HepG2 (cell line): Measurements from ENCODE around the gene STRN3. TPM values are rescaled to one million over a fixed set of nuclear protein-coding genes. Genes with fewer than 3 reads are reported as not detected.
A peak's percentile ranks its signal among the peaks of the same experiment; 100 is the strongest.

ENCODE experiments used
- ATAC-seq: fragments of 200-7000 bp; cut with Tn5 transposase; 3 replicates; pipeline ENCODE4 v1.9.1; 2020; ENCODE audit warnings: mild to moderate bottlenecking, moderate library complexity
- BruUV-seq: library from RNA; stranded (reverse); fragments of 400-500 nt; replicated peaks from 2 replicates; lab custom pipeline; 2021; lab: Mats Ljungman, UMichigan
- CTCF ChIA-PET: fragments of 300-600 bp; formaldehyde crosslinking; extraction: SDS; loops from one replicate; lab custom pipeline; 2021; ENCODE audit warnings: low total read pairs, inconsistent platforms, low intra/inter-chr PET ratio; lab: Yijun Ruan, JAX
- POLR2A ChIA-PET: fragments of 350-600 bp; sonication (Branson Sonifier 250); formaldehyde crosslinking; loops from one replicate; lab custom pipeline; 2020; ENCODE audit warnings: antibody characterized with exemption, inconsistent platforms; lab: Yijun Ruan, JAX
- DNase-seq: peaks from one replicate; pipeline ENCODE4 v3.0.0-alpha.2; 2015; ENCODE audit warnings: low spot score
- FAIRE-seq: peaks from 3 replicates; lab custom pipeline; 2011; peaks lifted over from hg19 to GRCh38; lab: Jason Lieb, UNC
- H2AFZ ChIP-seq: one replicate; pipeline ENCODE4 v1.6.1; 2011; ENCODE audit warnings: low read length, inconsistent platforms
- H3K27ac ChIP-seq: fragments of 300-600 bp; 3 replicates; pipeline ENCODE4 v1.8.0; 2011; ENCODE audit warnings: mixed run types, mild to moderate bottlenecking, mixed read lengths, low read length, inconsistent platforms; ENCODE audit not compliant: insufficient read depth; ENCODE audit errors: extremely low read length
- H3K27me3 ChIP-seq, 2 experiments: fragments of 200-600 bp in 1 of 2; 2 replicates in 1 of 2; 3 replicates in 1 of 2; pipeline versions ENCODE4 v1.6.0 to v1.8.0; 2011; ENCODE audit warnings: low read length in 2 of 2, mild to moderate bottlenecking in 2 of 2, moderate library complexity in 2 of 2, inconsistent platforms in 1 of 2; ENCODE audit not compliant: insufficient read depth in 2 of 2, control insufficient read depth in 1 of 2
- H3K36me3 ChIP-seq, 2 experiments: fragments of 200-600 bp in 1 of 2; replicated peaks in 1 of 2; 2 replicates in 1 of 2; 3 replicates in 1 of 2; pipeline versions ENCODE4 v1.5.1 to v1.8.0; 2011; ENCODE audit warnings: low read length in 2 of 2, inconsistent platforms in 1 of 2; ENCODE audit not compliant: insufficient read depth in 2 of 2, control insufficient read depth in 1 of 2
- H3K4me1 ChIP-seq: 2 replicates; pipeline ENCODE4 v1.5.1; 2012; ENCODE audit warnings: low read length, inconsistent platforms; ENCODE audit not compliant: insufficient read depth
- H3K4me2 ChIP-seq: 2 replicates; pipeline ENCODE4 v1.6.0; 2011; ENCODE audit warnings: low read depth, low read length, inconsistent platforms
- H3K4me3 ChIP-seq, 3 experiments: fragments of 200-600 bp in 1 of 3; sonication (generic), shearing (Covaris generic) in 1 of 3; replicated peaks in 1 of 3; 2 replicates each; pipeline ENCODE4 v1.5.1; 2011 to 2016; ENCODE audit warnings: low read length in 3 of 3, inconsistent platforms in 2 of 3, low read depth in 2 of 3, mild to moderate bottlenecking in 2 of 3, control low read depth in 1 of 3, mixed read lengths in 1 of 3; ENCODE audit not compliant: insufficient read depth in 1 of 3
- H3K79me2 ChIP-seq: one replicate; pipeline ENCODE4 v1.6.1; 2011; ENCODE audit warnings: low read length, inconsistent platforms; ENCODE audit not compliant: insufficient read depth
- H3K9ac ChIP-seq: 2 replicates; pipeline ENCODE4 v1.6.0; 2011; ENCODE audit warnings: mild to moderate bottlenecking, low read depth, low read length, inconsistent platforms; ENCODE audit not compliant: insufficient read depth
- H3K9me3 ChIP-seq: 2 replicates; pipeline ENCODE4 v1.5.1; 2012; ENCODE audit warnings: mild to moderate bottlenecking, low read length
- H4K20me1 ChIP-seq: 2 replicates; pipeline ENCODE4 v1.6.0; 2011; ENCODE audit warnings: inconsistent platforms, mild to moderate bottlenecking, low read length, moderate library complexity; ENCODE audit not compliant: insufficient read depth
- DNMT1 ChIP-seq: sonication (generic); formaldehyde crosslinking; IDR thresholded peaks from 2 replicates; pipeline ENCODE4 v1.5.1; 2020; ENCODE audit warnings: mild to moderate bottlenecking, missing genetic modification reagents
- ELF1 ChIP-seq: sonication (generic); formaldehyde crosslinking; IDR thresholded peaks from 2 replicates; pipeline ENCODE4 v1.4.0; 2020; ENCODE audit warnings: missing genetic modification reagents
- NRL ChIP-seq: sonication (generic); formaldehyde crosslinking; IDR thresholded peaks from 2 replicates; pipeline ENCODE4 v1.5.0; 2020; ENCODE audit warnings: missing genetic modification reagents, mild to moderate bottlenecking, moderate library complexity, borderline replicate concordance
- POLR2AphosphoS2 ChIP-seq: IDR thresholded peaks from 2 replicates; pipeline ENCODE4 v1.6.1; 2011; ENCODE audit warnings: low read depth, low read length, improper control_type of control experiment
- SIX4 ChIP-seq: sonication (generic); formaldehyde crosslinking; IDR thresholded peaks from 2 replicates; pipeline ENCODE4 v1.4.0; 2020; ENCODE audit warnings: missing genetic modification reagents
- ZBTB2 ChIP-seq: sonication (generic); formaldehyde crosslinking; IDR thresholded peaks from 2 replicates; pipeline ENCODE4 v1.8.0; 2022; ENCODE audit warnings: low read depth, missing genetic modification reagents
- ZBTB46 ChIP-seq: sonication (generic); formaldehyde crosslinking; IDR thresholded peaks from 2 replicates; pipeline ENCODE4 v1.4.0; 2020; ENCODE audit warnings: mild to moderate bottlenecking, missing genetic modification reagents, borderline replicate concordance
- ZFP91 ChIP-seq: sonication (generic); formaldehyde crosslinking; IDR thresholded peaks from 2 replicates; pipeline ENCODE4 v1.9.0; 2022; ENCODE audit warnings: missing genetic modification reagents, mild to moderate bottlenecking, borderline replicate concordance
- WGBS: methylation state at CpG from one replicate; pipeline ENCODE4 v1.1.6; 2017; ENCODE audit warnings: low lambda C conversion rate; 5-methylcytosine and 5-hydroxymethylcytosine counted together
- in situ Hi-C: cut with HindIII; loops from 2 replicates; pipeline ENCODE4 v1.10.0; 2017; ENCODE audit warnings: low pct_unique_long_range_greater_than_20kb; ENCODE audit not compliant: extremely low pct_ligation_motif_present
- intact Hi-C: fragments of 100-400 bp; cut with micrococcal nuclease; formaldehyde crosslinking; loops from one replicate; pipeline ENCODE4 v1.10.0; 2022; ENCODE audit not compliant: unreplicated experiment
- polyA plus RNA-seq, 8 experiments: library from polyadenylated mRNA; depleted of rRNA in 3 of 8; stranded (reverse) in 7 of 8; unstranded in 1 of 8; fragments of >200 nt; fragmentation: Illumina TruSeq in 4 of 8; extraction: Trizol in 4 of 8; gene quantifications; 2 replicates each; pipeline versions ENCODE4 v1.2.1 to v1.2.3, GENCODE V29; 2011 to 2016; ENCODE audit warnings: low read depth in 4 of 8, missing spikeins in 1 of 8, mixed read lengths in 1 of 8; ENCODE audit not compliant: insufficient read depth in 1 of 8
- total RNA-seq, 5 experiments: library from RNA; depleted of rRNA; stranded (reverse); fragments of >200 nt; fragmentation: Illumina TruSeq; extraction: Trizol; gene quantifications; 2 replicates each; pipeline ENCODE4 v1.2.3, GENCODE V29; 2016; ENCODE audit warnings: low read depth in 1 of 5
- TF ChIP-seq, protein P1 (sequence below): sonication (generic); formaldehyde crosslinking; IDR thresholded peaks from 2 replicates; pipeline ENCODE4 v1.8.1; 2022; ENCODE audit warnings: low read depth, mild to moderate bottlenecking, missing genetic modification reagents
- TF ChIP-seq, protein P2 (sequence below): sonication (generic); formaldehyde crosslinking; IDR thresholded peaks from 2 replicates; pipeline ENCODE4 v1.8.1; 2023; ENCODE audit warnings: mild to moderate bottlenecking, missing genetic modification reagents

The STRN3 gene
- total and polyA plus RNA-seq, 2 of the 13 experiments (the other 11 are each of a cell fraction or from before 2014, with no cell fraction given), result 49.4 to 123 TPM

GRCh38 chr14:30874999-30875787 is 151.0 kb downstream of the STRN3 start:
- peaks cover 0 to 2% of the 10 kb centered on the region in 2 experiments; a peak in 1 of 5 replicates for H3K36me3 ChIP-seq
- intact Hi-C loops (loop anchor here (1.0 to 10.0 kb wide), 3 partner anchors 31 to 320 kb away; partner anchors contain the start of gene G2E3), in situ Hi-C loops (no loop called here)
- H3K9ac ChIP-seq, result peak overlapping the region; percentile 78
- peak overlapping the region; percentile 71 to 89 (median 79) for H3K4me3 ChIP-seq
- peaks cover 29% of the 10 kb centered on the region for H3K4me1 ChIP-seq
- no peaks in the 10 kb centered on the region for H4K20me1 ChIP-seq
- CTCF ChIA-PET, result interaction anchor here (1.9 kb wide), 1 partner anchor 31 kb away, joined by 12 read pairs; no protein-coding TSS in a partner anchor
- no peaks in the 10 kb centered on the region for H3K9me3 ChIP-seq
- DNase-seq, result no peak
- no peak overlapping the region for H3K27ac ChIP-seq
- peak overlapping the region; percentile 97 for H3K4me2 ChIP-seq
- H3K27me3 ChIP-seq, result peaks cover 0 to 32% of the 10 kb centered on the region in 2 experiments; a peak in 4 of 5 replicates
- POLR2A ChIA-PET, result interaction anchor here (1.1 kb wide), 1 partner anchor 252 kb away, joined by 3 read pairs; no protein-coding TSS in a partner anchor
- no TSS peak for BruUV-seq
- WGBS, result 85% methylated on average over 48 of the region's 48 CpGs
- peak; percentile 0; the same call in 2 of the 3 replicates for ATAC-seq
- H3K79me2 ChIP-seq, result no peaks in the 10 kb centered on the region
- FAIRE-seq, result no peak
- H2AFZ ChIP-seq, result no peak overlapping the region
- TF ChIP-seq, protein P1, sequence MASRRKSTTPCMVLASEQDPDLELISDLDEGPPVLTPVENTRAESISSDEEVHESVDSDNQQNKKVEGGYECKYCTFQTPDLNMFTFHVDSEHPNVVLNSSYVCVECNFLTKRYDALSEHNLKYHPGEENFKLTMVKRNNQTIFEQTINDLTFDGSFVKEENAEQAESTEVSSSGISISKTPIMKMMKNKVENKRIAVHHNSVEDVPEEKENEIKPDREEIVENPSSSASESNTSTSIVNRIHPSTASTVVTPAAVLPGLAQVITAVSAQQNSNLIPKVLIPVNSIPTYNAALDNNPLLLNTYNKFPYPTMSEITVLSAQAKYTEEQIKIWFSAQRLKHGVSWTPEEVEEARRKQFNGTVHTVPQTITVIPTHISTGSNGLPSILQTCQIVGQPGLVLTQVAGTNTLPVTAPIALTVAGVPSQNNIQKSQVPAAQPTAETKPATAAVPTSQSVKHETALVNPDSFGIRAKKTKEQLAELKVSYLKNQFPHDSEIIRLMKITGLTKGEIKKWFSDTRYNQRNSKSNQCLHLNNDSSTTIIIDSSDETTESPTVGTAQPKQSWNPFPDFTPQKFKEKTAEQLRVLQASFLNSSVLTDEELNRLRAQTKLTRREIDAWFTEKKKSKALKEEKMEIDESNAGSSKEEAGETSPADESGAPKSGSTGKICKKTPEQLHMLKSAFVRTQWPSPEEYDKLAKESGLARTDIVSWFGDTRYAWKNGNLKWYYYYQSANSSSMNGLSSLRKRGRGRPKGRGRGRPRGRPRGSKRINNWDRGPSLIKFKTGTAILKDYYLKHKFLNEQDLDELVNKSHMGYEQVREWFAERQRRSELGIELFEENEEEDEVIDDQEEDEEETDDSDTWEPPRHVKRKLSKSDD (CRISPR knock-in tag), result 0 out of 2 replicates have a peak, but pooled peaks have one; percentile 59
- TF ChIP-seq NRL, result peak; percentile 24; the same call in 1 of the 2 replicates
- peak; percentile 24; the same call in 1 of the 2 replicates for TF ChIP-seq ZFP91
- TF ChIP-seq, protein P2, sequence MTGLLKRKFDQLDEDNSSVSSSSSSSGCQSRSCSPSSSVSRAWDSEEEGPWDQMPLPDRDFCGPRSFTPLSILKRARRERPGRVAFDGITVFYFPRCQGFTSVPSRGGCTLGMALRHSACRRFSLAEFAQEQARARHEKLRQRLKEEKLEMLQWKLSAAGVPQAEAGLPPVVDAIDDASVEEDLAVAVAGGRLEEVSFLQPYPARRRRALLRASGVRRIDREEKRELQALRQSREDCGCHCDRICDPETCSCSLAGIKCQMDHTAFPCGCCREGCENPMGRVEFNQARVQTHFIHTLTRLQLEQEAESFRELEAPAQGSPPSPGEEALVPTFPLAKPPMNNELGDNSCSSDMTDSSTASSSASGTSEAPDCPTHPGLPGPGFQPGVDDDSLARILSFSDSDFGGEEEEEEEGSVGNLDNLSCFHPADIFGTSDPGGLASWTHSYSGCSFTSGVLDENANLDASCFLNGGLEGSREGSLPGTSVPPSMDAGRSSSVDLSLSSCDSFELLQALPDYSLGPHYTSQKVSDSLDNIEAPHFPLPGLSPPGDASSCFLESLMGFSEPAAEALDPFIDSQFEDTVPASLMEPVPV, result peak; percentile 51; the same call in 1 of the 2 replicates
- no peak for TF ChIP-seq ELF1 (CRISPR knock-in tag)
- peak; percentile 40; the same call in 1 of the 2 replicates for TF ChIP-seq DNMT1 (CRISPR knock-in tag)
- TF ChIP-seq SIX4, result no peak
- TF ChIP-seq POLR2AphosphoS2, result peak; percentile 66; the same call in 1 of the 2 replicates
- TF ChIP-seq ZBTB2 (CRISPR knock-in tag), result 0 out of 2 replicates have a peak, but pooled peaks have one; percentile 8
- TF ChIP-seq ZBTB46 (CRISPR knock-in tag), result peak; percentile 91; the same call in 1 of the 2 replicates
